WTC11 (cell line): Measurements from ENCODE around the gene RARB. TPM values are rescaled to one million over a fixed set of nuclear protein-coding genes. Genes with fewer than 3 reads are reported as not detected.

Source experiments
- ATAC-seq: fragments of 200-7000 bp; cut with Tn5 transposase; 2 replicates; pipeline ENCODE4 v1.10.0; 2021; ENCODE audit warnings: mild to moderate bottlenecking, moderate library complexity
- CTCF ChIA-PET: fragments of 300-600 bp; sonication (Branson Sonifier 250); formaldehyde crosslinking; loops from one replicate; lab custom pipeline; 2021; ENCODE audit warnings: antibody characterized with exemption; lab: Charles Lee
- POLR2A ChIA-PET: fragments of 350-600 bp; sonication (Branson Sonifier 250); formaldehyde crosslinking; loops from one replicate; lab custom pipeline; 2021; ENCODE audit warnings: antibody characterized with exemption; lab: Charles Lee
- DNase-seq: peaks from one replicate; pipeline ENCODE4 v3.0.0; 2021; ENCODE audit warnings: low spot score
- H3K27ac Mint-ChIP-seq: 2 replicates; pipeline ENCODE4 v1.8.0; 2021; ENCODE audit warnings: mixed read lengths
- H3K27me3 Mint-ChIP-seq: 2 replicates; pipeline ENCODE4 v1.8.0; 2021; ENCODE audit warnings: low read depth, mild to moderate bottlenecking, moderate library complexity, mixed read lengths
- H3K36me3 Mint-ChIP-seq: 2 replicates; pipeline ENCODE4 v1.8.0; 2021; ENCODE audit warnings: mixed read lengths
- H3K4me1 Mint-ChIP-seq: 2 replicates; pipeline ENCODE4 v1.8.0; 2022; ENCODE audit warnings: mixed read lengths
- H3K4me3 Mint-ChIP-seq: 2 replicates; pipeline ENCODE4 v1.8.0; 2021; ENCODE audit warnings: mild to moderate bottlenecking, moderate library complexity, mixed read lengths
- H3K9me3 Mint-ChIP-seq: 2 replicates; pipeline ENCODE4 v1.8.0; 2021; ENCODE audit warnings: mixed read lengths
- CDX4 ChIP-seq: fragments of 250-450 bp; sonication (Bioruptor Pico); IDR thresholded peaks from 2 replicates; pipeline ENCODE4 v1.9.0; 2021; ENCODE audit warnings: moderate library complexity, mild to moderate bottlenecking, inconsistent platforms, borderline replicate concordance
- CREM ChIP-seq: sonication (generic); formaldehyde crosslinking; IDR thresholded peaks from 2 replicates; pipeline ENCODE4 v1.8.1; 2022; ENCODE audit warnings: mild to moderate bottlenecking, missing genetic modification reagents, moderate library complexity
- ELF4 ChIP-seq: sonication (generic); formaldehyde crosslinking; IDR thresholded peaks from 2 replicates; pipeline ENCODE4 v1.8.1; 2022; ENCODE audit warnings: low read depth, mild to moderate bottlenecking, moderate library complexity, missing genetic modification reagents
- ESRRA ChIP-seq: sonication (generic); formaldehyde crosslinking; IDR thresholded peaks from 2 replicates; pipeline ENCODE4 v1.8.1; 2022; ENCODE audit warnings: mild to moderate bottlenecking, missing genetic modification reagents, borderline replicate concordance
- ETV6 ChIP-seq: sonication (generic); formaldehyde crosslinking; IDR thresholded peaks from 2 replicates; pipeline ENCODE4 v1.8.1; 2022; ENCODE audit warnings: mild to moderate bottlenecking, missing genetic modification reagents
- FOXJ3 ChIP-seq: sonication (generic); formaldehyde crosslinking; IDR thresholded peaks from 2 replicates; pipeline ENCODE4 v1.9.0; 2021; ENCODE audit warnings: missing genetic modification reagents, mild to moderate bottlenecking, borderline replicate concordance
- GTF2I ChIP-seq: fragments of 250-450 bp; sonication (Bioruptor Pico); conservative IDR thresholded peaks from 2 replicates; pipeline ENCODE4 v1.4.0; 2021; ENCODE audit warnings: mild to moderate bottlenecking
- JAZF1 ChIP-seq: fragments of 250-450 bp; sonication (Bioruptor Pico); IDR thresholded peaks from 2 replicates; pipeline ENCODE4 v1.9.0; 2021; ENCODE audit warnings: moderate library complexity, mild to moderate bottlenecking, inconsistent platforms
- KAT7 ChIP-seq: sonication (generic); formaldehyde crosslinking; IDR thresholded peaks from 2 replicates; pipeline ENCODE4 v1.8.1; 2023; ENCODE audit warnings: missing genetic modification reagents, mild to moderate bottlenecking, borderline replicate concordance
- MXD4 ChIP-seq: fragments of 250-450 bp; sonication (Bioruptor Pico); IDR thresholded peaks from 2 replicates; pipeline ENCODE4 v1.8.0; 2021; ENCODE audit warnings: mild to moderate bottlenecking, moderate library complexity, borderline replicate concordance
- MYBL2 ChIP-seq: sonication (generic); formaldehyde crosslinking; IDR thresholded peaks from 2 replicates; pipeline ENCODE4 v1.8.1; 2023; ENCODE audit warnings: mild to moderate bottlenecking, moderate library complexity, missing genetic modification reagents
- NFE2L1 ChIP-seq: sonication (generic); formaldehyde crosslinking; IDR thresholded peaks from 2 replicates; pipeline ENCODE4 v1.8.1; 2023; ENCODE audit warnings: missing genetic modification reagents
- NR3C1 ChIP-seq: sonication (generic); formaldehyde crosslinking; conservative IDR thresholded peaks from 2 replicates; pipeline ENCODE4 v1.8.1; 2023; ENCODE audit warnings: low read depth, mild to moderate bottlenecking, missing genetic modification reagents
- OVOL2 ChIP-seq: fragments of 250-450 bp; sonication (Bioruptor Pico); IDR thresholded peaks from 2 replicates; pipeline ENCODE4 v1.9.0; 2021; ENCODE audit warnings: mild to moderate bottlenecking, borderline replicate concordance
- PRRX2 ChIP-seq: fragments of 250-450 bp; sonication (Bioruptor Pico); IDR thresholded peaks from 2 replicates; pipeline ENCODE4 v1.8.0; 2021; ENCODE audit warnings: mild to moderate bottlenecking
- SOX15 ChIP-seq: fragments of 250-450 bp; sonication (Bioruptor Pico); IDR thresholded peaks from 2 replicates; pipeline ENCODE4 v1.9.0; 2021; ENCODE audit warnings: mild to moderate bottlenecking
- SP1 ChIP-seq: sonication (generic); formaldehyde crosslinking; conservative IDR thresholded peaks from 2 replicates; pipeline ENCODE4 v1.8.1; 2022; ENCODE audit warnings: missing genetic modification reagents
- TEAD1 ChIP-seq: sonication (generic); formaldehyde crosslinking; IDR thresholded peaks from 2 replicates; pipeline ENCODE4 v1.8.0; 2022; ENCODE audit warnings: mild to moderate bottlenecking, missing genetic modification reagents
- USF2 ChIP-seq: sonication (generic); formaldehyde crosslinking; IDR thresholded peaks from 2 replicates; pipeline ENCODE4 v1.8.1; 2023; ENCODE audit warnings: mild to moderate bottlenecking, missing genetic modification reagents, moderate library complexity
- ZBTB21 ChIP-seq: sonication (generic); formaldehyde crosslinking; IDR thresholded peaks from 2 replicates; pipeline ENCODE4 v1.8.1; 2023; ENCODE audit warnings: mild to moderate bottlenecking, missing genetic modification reagents, borderline replicate concordance
- ZNF512 ChIP-seq: sonication (generic); formaldehyde crosslinking; IDR thresholded peaks from 2 replicates; pipeline ENCODE4 v1.8.1; 2022; ENCODE audit warnings: missing genetic modification reagents, borderline replicate concordance
- total RNA-seq: library from RNA; stranded (reverse); gene quantifications from 3 replicates; pipeline ENCODE4 v1.2.3, GENCODE V29; 2021
- TF ChIP-seq, protein P1 (sequence below): sonication (generic); formaldehyde crosslinking; IDR thresholded peaks from 2 replicates; pipeline ENCODE4 v1.8.0; 2023; ENCODE audit warnings: missing genetic modification reagents
- TF ChIP-seq, protein P2 (sequence below): fragments of 250-450 bp; sonication (Bioruptor Pico); conservative IDR thresholded peaks from 2 replicates; pipeline ENCODE4 v1.9.0; 2021; ENCODE audit warnings: mild to moderate bottlenecking
- TF ChIP-seq, protein P3 (sequence below): sonication (generic); formaldehyde crosslinking; IDR thresholded peaks from 2 replicates; pipeline ENCODE4 v1.8.1; 2022; ENCODE audit warnings: low read depth, missing genetic modification reagents, borderline replicate concordance
- TF ChIP-seq, protein P4 (sequence below): sonication (generic); formaldehyde crosslinking; IDR thresholded peaks from 2 replicates; pipeline ENCODE4 v1.8.0; 2022; ENCODE audit warnings: missing genetic modification reagents

Gene RARB
- total RNA-seq, 1 experiment from 2014 or later: not detected

DNA sequence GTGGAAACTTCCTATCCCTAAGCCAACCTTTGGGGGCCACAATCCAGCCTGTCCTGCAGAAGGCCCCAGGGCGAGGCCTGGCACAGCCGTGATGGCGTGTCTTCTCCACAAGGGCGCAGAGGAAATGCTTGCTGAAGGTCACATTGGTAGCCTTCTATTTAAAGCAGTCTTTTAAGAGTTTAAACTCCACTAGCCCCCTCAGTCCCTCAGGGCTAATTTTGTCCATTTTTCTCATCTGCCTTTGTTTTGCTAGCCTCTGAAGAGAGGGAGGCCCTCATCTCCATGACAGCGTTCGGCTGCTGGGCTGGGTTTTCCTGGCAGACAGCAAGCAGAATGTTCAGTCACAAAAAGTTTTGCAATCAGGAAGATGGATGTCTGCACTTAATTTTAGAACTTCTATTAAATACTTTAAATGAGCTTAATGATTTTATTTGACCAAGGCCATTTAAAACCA is 40.8 kb downstream of the RARB start:
- Mint-ChIP-seq H3K9me3 (no peaks in the 10 kb centered on the region), H3K4me3 (no peak overlapping the region), H3K36me3 (no peaks in the 10 kb centered on the region), H3K27ac (no peak overlapping the region), H3K27me3 (no peaks in the 10 kb centered on the region), H3K4me1 (peaks cover 18% of the 10 kb centered on the region)
- ATAC-seq: peak; percentile 84
- TF ChIP-seq ETV6 (CRISPR knock-in tag) (no peak), MYBL2 (CRISPR knock-in tag) (no peak), PRRX2 (no peak), GTF2I (no peak), ELF4 (CRISPR knock-in tag) (no peak), ESRRA (CRISPR knock-in tag) (no peak), CREM (CRISPR knock-in tag) (no peak), SOX15 (CRISPR knock-in tag) (no peak), NR3C1 (no peak), USF2 (no peak), OVOL2 (CRISPR knock-in tag) (no peak), TEAD1 (CRISPR knock-in tag) (no peak), CDX4 (CRISPR knock-in tag) (no peak), KAT7 (CRISPR knock-in tag) (no peak), JAZF1 (CRISPR knock-in tag) (no peak), SP1 (CRISPR knock-in tag) (no peak), MXD4 (CRISPR knock-in tag) (no peak)
- TF ChIP-seq, protein P1, sequence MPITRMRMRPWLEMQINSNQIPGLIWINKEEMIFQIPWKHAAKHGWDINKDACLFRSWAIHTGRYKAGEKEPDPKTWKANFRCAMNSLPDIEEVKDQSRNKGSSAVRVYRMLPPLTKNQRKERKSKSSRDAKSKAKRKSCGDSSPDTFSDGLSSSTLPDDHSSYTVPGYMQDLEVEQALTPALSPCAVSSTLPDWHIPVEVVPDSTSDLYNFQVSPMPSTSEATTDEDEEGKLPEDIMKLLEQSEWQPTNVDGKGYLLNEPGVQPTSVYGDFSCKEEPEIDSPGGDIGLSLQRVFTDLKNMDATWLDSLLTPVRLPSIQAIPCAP (CRISPR knock-in tag): no peak
- TF ChIP-seq, protein P2, sequence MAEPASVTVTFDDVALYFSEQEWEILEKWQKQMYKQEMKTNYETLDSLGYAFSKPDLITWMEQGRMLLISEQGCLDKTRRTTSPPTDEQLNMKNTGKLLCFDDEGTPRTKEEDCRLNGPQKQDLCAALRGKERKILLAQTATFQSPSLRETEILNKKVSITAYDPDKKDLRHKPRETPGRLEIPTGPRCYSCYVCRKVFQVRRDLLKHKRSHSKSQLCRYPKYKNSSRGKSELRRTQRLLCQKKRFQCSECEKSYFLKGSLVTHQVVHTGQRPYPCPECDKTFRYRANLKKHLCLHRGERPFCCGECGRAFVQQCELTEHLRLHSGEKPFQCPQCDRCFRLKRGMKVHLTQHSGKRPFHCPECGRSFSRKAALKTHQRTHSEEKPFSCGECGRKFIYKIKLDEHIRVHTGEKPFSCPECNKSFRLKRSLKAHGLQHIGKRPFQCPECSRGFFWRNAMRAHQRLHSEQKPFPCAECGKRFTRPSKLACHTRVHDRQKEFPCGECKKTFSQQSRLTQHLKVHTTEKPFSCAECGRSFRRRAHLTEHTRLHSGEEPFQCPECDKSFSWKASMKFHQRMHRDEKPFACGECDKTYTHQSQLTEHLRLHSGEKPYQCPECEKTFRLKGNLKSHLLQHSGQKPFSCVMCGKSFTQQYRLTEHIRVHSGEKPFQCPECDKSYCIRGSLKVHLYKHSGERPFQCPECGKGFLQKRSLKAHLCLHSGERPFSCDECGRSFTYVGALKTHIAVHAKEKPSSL (CRISPR knock-in tag): no peak
- TF ChIP-seq, protein P3, sequence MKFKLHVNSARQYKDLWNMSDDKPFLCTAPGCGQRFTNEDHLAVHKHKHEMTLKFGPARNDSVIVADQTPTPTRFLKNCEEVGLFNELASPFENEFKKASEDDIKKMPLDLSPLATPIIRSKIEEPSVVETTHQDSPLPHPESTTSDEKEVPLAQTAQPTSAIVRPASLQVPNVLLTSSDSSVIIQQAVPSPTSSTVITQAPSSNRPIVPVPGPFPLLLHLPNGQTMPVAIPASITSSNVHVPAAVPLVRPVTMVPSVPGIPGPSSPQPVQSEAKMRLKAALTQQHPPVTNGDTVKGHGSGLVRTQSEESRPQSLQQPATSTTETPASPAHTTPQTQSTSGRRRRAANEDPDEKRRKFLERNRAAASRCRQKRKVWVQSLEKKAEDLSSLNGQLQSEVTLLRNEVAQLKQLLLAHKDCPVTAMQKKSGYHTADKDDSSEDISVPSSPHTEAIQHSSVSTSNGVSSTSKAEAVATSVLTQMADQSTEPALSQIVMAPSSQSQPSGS: no peak
- ChIA-PET POLR2A (interaction anchor here (0.6 kb wide), 2 partner anchors 238 to 380 kb away, joined by 4 to 6 read pairs; no protein-coding TSS in a partner anchor), CTCF (interaction anchor here (1.1 kb wide), 1 partner anchor 41 kb away, joined by 4 read pairs; the partner anchor contains the start of gene RARB)
- DNase-seq: peak; percentile 25

- Mint-ChIP-seq H3K27ac (peak overlapping the region; percentile 30; the same call in 1 of the 2 replicates), H3K36me3 (no peaks in the 10 kb centered on the region), H3K4me1 (peaks cover 18% of the 10 kb centered on the region), H3K9me3 (no peaks in the 10 kb centered on the region), H3K27me3 (no peaks in the 10 kb centered on the region), H3K4me3 (no peak overlapping the region)
- POLR2A ChIA-PET: no interaction called here
- no peak for ATAC-seq
- CTCF ChIA-PET: interaction anchor here (1.1 kb wide), 1 partner anchor 42 kb away, joined by 4 read pairs; the partner anchor contains the start of gene RARB
- DNase-seq: no peak
- TF ChIP-seq FOXJ3 (CRISPR knock-in tag) (no peak), ZBTB21 (CRISPR knock-in tag) (no peak), USF2 (no peak), NFE2L1 (CRISPR knock-in tag) (no peak), ZNF512 (CRISPR knock-in tag) (no peak)
- TF ChIP-seq, protein P4, sequence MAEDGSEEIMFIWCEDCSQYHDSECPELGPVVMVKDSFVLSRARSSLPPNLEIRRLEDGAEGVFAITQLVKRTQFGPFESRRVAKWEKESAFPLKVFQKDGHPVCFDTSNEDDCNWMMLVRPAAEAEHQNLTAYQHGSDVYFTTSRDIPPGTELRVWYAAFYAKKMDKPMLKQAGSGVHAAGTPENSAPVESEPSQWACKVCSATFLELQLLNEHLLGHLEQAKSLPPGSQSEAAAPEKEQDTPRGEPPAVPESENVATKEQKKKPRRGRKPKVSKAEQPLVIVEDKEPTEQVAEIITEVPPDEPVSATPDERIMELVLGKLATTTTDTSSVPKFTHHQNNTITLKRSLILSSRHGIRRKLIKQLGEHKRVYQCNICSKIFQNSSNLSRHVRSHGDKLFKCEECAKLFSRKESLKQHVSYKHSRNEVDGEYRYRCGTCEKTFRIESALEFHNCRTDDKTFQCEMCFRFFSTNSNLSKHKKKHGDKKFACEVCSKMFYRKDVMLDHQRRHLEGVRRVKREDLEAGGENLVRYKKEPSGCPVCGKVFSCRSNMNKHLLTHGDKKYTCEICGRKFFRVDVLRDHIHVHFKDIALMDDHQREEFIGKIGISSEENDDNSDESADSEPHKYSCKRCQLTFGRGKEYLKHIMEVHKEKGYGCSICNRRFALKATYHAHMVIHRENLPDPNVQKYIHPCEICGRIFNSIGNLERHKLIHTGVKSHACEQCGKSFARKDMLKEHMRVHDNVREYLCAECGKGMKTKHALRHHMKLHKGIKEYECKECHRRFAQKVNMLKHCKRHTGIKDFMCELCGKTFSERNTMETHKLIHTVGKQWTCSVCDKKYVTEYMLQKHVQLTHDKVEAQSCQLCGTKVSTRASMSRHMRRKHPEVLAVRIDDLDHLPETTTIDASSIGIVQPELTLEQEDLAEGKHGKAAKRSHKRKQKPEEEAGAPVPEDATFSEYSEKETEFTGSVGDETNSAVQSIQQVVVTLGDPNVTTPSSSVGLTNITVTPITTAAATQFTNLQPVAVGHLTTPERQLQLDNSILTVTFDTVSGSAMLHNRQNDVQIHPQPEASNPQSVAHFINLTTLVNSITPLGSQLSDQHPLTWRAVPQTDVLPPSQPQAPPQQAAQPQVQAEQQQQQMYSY (CRISPR knock-in tag): no peak
Observed at GRCh38 chr3:25469558-25469957, 41.5 kb downstream of the RARB start.
